ENCODE measurements around the gene HIVEP1. TPM values are rescaled to one million over a fixed set of nuclear protein-coding genes. Genes with fewer than 3 reads are reported as not detected.
A peak's percentile ranks its signal among the peaks of the same experiment; 100 is the strongest.

HIVEP1 gene
- total RNA-seq, 2 experiments from 2014 or later, result 43.2 to 43.8 TPM

- ChIA-PET CTCF (no interaction called here), POLR2A (no interaction called here)
- Mint-ChIP-seq H3K4me1 (ENCODE audit: low read depth) (peaks cover 11% of the 10 kb centered on the region), H3K27ac (no peak overlapping the region), H3K4me3 (no peak overlapping the region), H3K9me3 (no peaks in the 10 kb centered on the region), H3K27me3 (no peaks in the 10 kb centered on the region), H3K36me3 (no peaks in the 10 kb centered on the region)
- peak; percentile 43 for DNase-seq
- intact Hi-C loops (cut with micrococcal nuclease), result no loop called here
Observed at GRCh38 chr6:11975353-11975977, 36.6 kb upstream of the HIVEP1 start.

GRCh38 chr6:11976489-11976888 lies 35.6 kb upstream of the HIVEP1 start:
- Mint-ChIP-seq H3K4me3 (no peak overlapping the region), H3K4me1 (ENCODE audit: low read depth) (peaks cover 11% of the 10 kb centered on the region), H3K36me3 (no peaks in the 10 kb centered on the region), H3K27ac (no peak overlapping the region), H3K9me3 (no peaks in the 10 kb centered on the region), H3K27me3 (no peaks in the 10 kb centered on the region)
- intact Hi-C loops (cut with micrococcal nuclease), result no loop called here
- no peak for DNase-seq
- ChIA-PET POLR2A (no interaction called here), CTCF (no interaction called here)

- H3K27me3 Mint-ChIP-seq, result no peaks in the 10 kb centered on the region
- ChIA-PET CTCF (no interaction called here), POLR2A (no interaction called here)
- H3K4me3 Mint-ChIP-seq, result no peak overlapping the region
- no peak overlapping the region for H3K27ac Mint-ChIP-seq
- intact Hi-C loops (cut with micrococcal nuclease), result no loop called here
- H3K9me3 Mint-ChIP-seq, result no peaks in the 10 kb centered on the region
- peaks cover 11% of the 10 kb centered on the region for H3K4me1 Mint-ChIP-seq (ENCODE audit: low read depth)
- DNase-seq, result no peak
- no peaks in the 10 kb centered on the region for H3K36me3 Mint-ChIP-seq
Observed at GRCh38 chr6:11977193-11977592, 34.9 kb upstream of the HIVEP1 start.

GRCh38 chr6:11977738-11978137 lies 34.4 kb upstream of the HIVEP1 start:
- H3K27ac Mint-ChIP-seq, result no peak overlapping the region
- H3K9me3 Mint-ChIP-seq, result no peaks in the 10 kb centered on the region
- H3K27me3 Mint-ChIP-seq, result no peaks in the 10 kb centered on the region
- H3K4me3 Mint-ChIP-seq, result no peak overlapping the region
- CTCF ChIA-PET, result no interaction called here
- DNase-seq, result no peak
- POLR2A ChIA-PET, result no interaction called here
- intact Hi-C loops (cut with micrococcal nuclease), result no loop called here
- no peaks in the 10 kb centered on the region for H3K36me3 Mint-ChIP-seq
- H3K4me1 Mint-ChIP-seq (ENCODE audit: low read depth), result peaks cover 11% of the 10 kb centered on the region

DNA sequence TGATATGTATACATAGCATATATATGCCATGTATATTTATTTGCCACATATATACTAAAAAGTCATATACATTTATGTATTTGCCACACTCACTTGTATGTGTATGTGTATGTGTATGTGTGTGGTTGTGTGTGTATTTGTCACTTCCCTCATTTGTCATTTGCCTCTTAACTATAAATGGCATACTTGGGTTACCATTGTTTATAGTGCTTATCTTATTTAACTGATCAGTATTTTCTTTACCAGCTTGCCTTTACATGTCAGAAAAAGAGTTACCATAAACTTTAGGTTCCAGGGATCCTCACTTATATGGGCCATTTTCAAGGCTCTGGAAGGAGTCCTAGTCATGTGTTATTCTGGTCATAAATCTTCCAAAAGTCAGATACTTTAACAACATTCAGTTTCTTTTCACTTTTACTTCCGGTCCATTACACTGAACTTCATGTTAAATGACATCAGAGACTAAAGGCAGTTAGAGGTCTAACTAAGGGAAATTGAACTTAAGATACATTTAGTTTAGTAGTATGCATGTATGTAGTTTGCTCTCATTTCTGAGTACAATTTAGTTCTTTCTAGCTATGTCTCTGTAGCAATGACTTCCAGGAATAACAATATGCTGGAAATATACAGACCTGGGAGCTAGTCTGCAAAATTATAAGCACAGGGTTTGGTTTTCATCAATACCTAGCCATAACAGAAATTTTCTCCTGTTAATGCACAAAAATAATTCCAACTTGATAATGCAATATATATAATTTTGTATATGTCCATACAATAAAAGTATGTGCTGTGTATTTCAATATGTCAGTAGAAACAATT lies 33.7 kb upstream of the HIVEP1 start:
- H3K9me3 Mint-ChIP-seq, result no peaks in the 10 kb centered on the region
- POLR2A ChIA-PET, result interaction anchor here (0.9 kb wide), 1 partner anchor 31 kb away, joined by 3 read pairs; no protein-coding TSS in a partner anchor
- peaks cover 11% of the 10 kb centered on the region for H3K4me1 Mint-ChIP-seq (ENCODE audit: low read depth)
- H3K27ac Mint-ChIP-seq, result no peak overlapping the region
- no peaks in the 10 kb centered on the region for H3K27me3 Mint-ChIP-seq
- intact Hi-C loops (cut with micrococcal nuclease), result no loop called here
- H3K4me3 Mint-ChIP-seq, result no peak overlapping the region
- DNase-seq, result no peak
- CTCF ChIA-PET, result no interaction called here
- no peaks in the 10 kb centered on the region for H3K36me3 Mint-ChIP-seq

- Mint-ChIP-seq H3K4me3 (no peak overlapping the region), H3K9me3 (no peaks in the 10 kb centered on the region), H3K4me1 (ENCODE audit: low read depth) (peaks cover 10% of the 10 kb centered on the region), H3K27me3 (no peaks in the 10 kb centered on the region), H3K36me3 (no peaks in the 10 kb centered on the region), H3K27ac (no peak overlapping the region)
- DNase-seq, result no peak
- intact Hi-C loops (cut with micrococcal nuclease), result no loop called here
- ChIA-PET POLR2A (no interaction called here), CTCF (no interaction called here)
Observed at GRCh38 chr6:11979866-11980265, 32.2 kb upstream of the HIVEP1 start.

- Mint-ChIP-seq H3K4me1 (ENCODE audit: low read depth) (peaks cover under 1% of the 10 kb centered on the region), H3K27ac (no peak overlapping the region), H3K9me3 (no peaks in the 10 kb centered on the region), H3K4me3 (no peak overlapping the region), H3K27me3 (peaks cover 2% of the 10 kb centered on the region), H3K36me3 (no peaks in the 10 kb centered on the region)
- ChIA-PET POLR2A (no interaction called here), CTCF (no interaction called here)
- DNase-seq, result no peak
- intact Hi-C loops (cut with micrococcal nuclease), result no loop called here
Observed at GRCh38 chr6:11983306-11983705, 28.8 kb upstream of the HIVEP1 start.

DNA sequence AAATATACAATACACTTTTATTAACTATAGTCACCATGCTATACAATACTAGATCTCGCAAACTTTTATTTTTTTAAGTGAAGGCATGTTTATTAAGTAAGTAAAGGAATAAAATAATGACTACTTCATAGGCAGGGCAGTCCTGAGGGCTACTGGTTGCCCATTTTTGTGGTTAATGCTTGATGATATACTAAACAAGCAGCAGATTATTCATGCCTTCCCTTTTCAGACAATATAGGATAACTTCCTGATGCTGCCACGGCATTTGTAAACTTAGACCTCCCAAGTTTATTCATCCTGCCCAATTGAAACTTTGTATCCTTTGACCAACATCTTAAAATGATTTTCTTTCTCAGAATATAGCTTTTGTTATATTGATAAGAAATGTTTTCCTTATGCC lies 24.7 kb upstream of the HIVEP1 start:
- Mint-ChIP-seq H3K27ac (no peak overlapping the region), H3K4me3 (no peak overlapping the region), H3K36me3 (no peaks in the 10 kb centered on the region), H3K4me1 (ENCODE audit: low read depth) (no peaks in the 10 kb centered on the region), H3K9me3 (no peaks in the 10 kb centered on the region), H3K27me3 (peaks cover 2% of the 10 kb centered on the region)
- POLR2A ChIA-PET, result no interaction called here
- no peak for DNase-seq
- intact Hi-C loops (cut with micrococcal nuclease), result no loop called here
- CTCF ChIA-PET, result no interaction called here

DNA sequence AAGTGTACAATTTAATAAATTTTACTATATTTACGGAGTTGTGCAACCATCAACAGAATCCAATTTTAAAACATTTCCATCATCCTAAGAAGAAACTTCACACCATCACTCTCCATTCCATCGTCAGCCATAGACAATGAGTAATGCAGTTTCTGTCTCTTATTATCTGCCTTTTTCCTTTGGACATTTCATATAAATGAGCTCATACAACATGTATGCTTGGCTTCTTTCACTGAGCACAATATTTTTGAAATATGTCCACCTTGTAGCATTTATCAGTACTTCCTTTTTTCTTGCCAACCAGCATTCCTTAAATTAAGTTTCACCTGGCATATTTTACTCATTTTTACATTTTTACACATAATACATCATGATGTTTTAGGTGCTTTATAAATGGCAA lies 22.7 kb upstream of the HIVEP1 start:
- POLR2A ChIA-PET, result no interaction called here
- H3K9me3 Mint-ChIP-seq, result no peaks in the 10 kb centered on the region
- H3K4me3 Mint-ChIP-seq, result no peak overlapping the region
- no peaks in the 10 kb centered on the region for H3K36me3 Mint-ChIP-seq
- no peaks in the 10 kb centered on the region for H3K4me1 Mint-ChIP-seq (ENCODE audit: low read depth)
- CTCF ChIA-PET, result interaction anchor here (1.1 kb wide), 1 partner anchor 20 kb away, joined by 3 read pairs; no protein-coding TSS in a partner anchor
- intact Hi-C loops (cut with micrococcal nuclease), result no loop called here
- no peak overlapping the region for H3K27ac Mint-ChIP-seq
- DNase-seq, result no peak
- peaks cover 4% of the 10 kb centered on the region for H3K27me3 Mint-ChIP-seq

DNA sequence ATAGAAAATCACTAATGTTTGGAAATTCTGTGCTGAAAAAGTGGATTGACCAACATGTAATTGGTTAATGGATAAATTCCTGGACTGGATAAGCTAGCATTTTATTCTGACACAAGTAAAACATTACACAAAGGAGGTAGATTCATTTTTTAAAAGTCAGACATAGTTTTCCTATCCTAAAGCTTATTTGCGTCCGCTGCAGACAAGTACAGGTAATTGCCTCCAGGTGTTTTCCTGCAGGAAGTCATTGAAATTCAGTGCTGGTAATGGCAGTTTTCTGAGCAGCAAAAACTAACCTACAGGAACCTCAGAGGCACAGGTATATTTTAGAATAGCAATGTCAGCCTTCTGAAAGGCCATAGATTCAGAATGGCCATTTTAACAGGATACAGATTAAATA lies 20.0 kb upstream of the HIVEP1 start:
- no peaks in the 10 kb centered on the region for H3K9me3 Mint-ChIP-seq
- DNase-seq, result no peak
- no peak overlapping the region for H3K4me3 Mint-ChIP-seq
- ChIA-PET CTCF (interaction anchor here (0.6 to 1.1 kb wide), 2 partner anchors 220 to 335 kb away, joined by 3 read pairs; no protein-coding TSS in a partner anchor), POLR2A (no interaction called here)
- intact Hi-C loops (cut with micrococcal nuclease), result no loop called here
- H3K27ac Mint-ChIP-seq, result no peak overlapping the region
- no peaks in the 10 kb centered on the region for H3K36me3 Mint-ChIP-seq
- peaks cover 5% of the 10 kb centered on the region for H3K4me1 Mint-ChIP-seq (ENCODE audit: low read depth)
- peaks cover 3% of the 10 kb centered on the region for H3K27me3 Mint-ChIP-seq

DNA sequence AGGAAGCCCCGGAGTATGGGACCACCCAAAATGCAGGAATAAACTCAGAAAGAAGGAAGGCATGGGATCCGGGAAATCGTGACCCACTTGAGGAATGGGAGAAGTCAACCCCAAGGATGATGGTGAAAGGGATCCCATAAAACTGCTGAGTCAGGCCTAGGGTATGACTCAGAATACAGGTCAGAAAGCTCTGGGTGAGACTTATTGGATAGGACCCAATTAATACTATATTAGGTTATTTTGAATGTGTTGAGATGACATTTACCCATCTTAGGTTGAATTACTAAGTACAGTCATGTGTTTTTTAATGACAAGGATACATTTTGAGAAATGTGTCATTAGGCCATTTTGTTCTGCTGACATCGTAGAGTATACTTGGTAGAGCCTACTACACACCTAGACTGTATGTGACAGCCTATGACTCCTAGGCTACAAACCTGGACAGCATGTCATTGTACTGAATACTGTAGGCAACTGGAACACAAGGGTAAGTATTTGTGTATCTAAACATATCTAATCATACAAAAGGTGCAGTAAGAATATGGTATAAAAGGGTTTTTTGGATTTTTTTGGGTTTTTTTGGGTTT lies 17.1 kb upstream of the HIVEP1 start:
- Mint-ChIP-seq H3K36me3 (no peaks in the 10 kb centered on the region), H3K4me1 (ENCODE audit: low read depth) (peaks cover 5% of the 10 kb centered on the region), H3K9me3 (no peaks in the 10 kb centered on the region), H3K27me3 (peaks cover 3% of the 10 kb centered on the region), H3K27ac (no peak overlapping the region), H3K4me3 (no peak overlapping the region)
- intact Hi-C loops (cut with micrococcal nuclease), result no loop called here
- CTCF ChIA-PET, result interaction anchor here (1.0 kb wide), 1 partner anchor 53 kb away, joined by 3 read pairs; no protein-coding TSS in a partner anchor
- POLR2A ChIA-PET, result no interaction called here
- no peak for DNase-seq

DNA sequence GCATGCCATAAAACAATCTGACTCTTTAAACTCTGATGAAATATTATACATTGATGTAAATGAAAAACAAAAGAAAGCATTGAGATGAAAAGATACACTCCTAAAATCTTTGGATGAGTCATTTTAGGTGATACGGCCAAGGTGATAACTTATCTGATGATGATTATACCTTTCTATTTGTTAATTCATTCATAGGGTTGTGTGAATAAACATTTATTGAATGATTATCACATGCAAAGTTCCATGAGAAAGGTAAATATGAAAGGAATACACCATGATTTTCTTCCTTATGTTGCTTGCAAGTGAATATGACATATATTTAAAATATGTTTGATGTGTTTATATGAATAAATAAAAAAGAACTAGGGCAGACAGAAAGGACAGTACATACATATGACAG lies 15.4 kb upstream of the HIVEP1 start:
- Mint-ChIP-seq H3K9me3 (no peaks in the 10 kb centered on the region), H3K36me3 (no peaks in the 10 kb centered on the region), H3K4me3 (no peak overlapping the region), H3K27ac (no peak overlapping the region), H3K4me1 (ENCODE audit: low read depth) (peaks cover 15% of the 10 kb centered on the region), H3K27me3 (peaks cover 3% of the 10 kb centered on the region)
- DNase-seq, result no peak
- CTCF ChIA-PET, result no interaction called here
- POLR2A ChIA-PET, result no interaction called here
- intact Hi-C loops (cut with micrococcal nuclease), result no loop called here

DNA sequence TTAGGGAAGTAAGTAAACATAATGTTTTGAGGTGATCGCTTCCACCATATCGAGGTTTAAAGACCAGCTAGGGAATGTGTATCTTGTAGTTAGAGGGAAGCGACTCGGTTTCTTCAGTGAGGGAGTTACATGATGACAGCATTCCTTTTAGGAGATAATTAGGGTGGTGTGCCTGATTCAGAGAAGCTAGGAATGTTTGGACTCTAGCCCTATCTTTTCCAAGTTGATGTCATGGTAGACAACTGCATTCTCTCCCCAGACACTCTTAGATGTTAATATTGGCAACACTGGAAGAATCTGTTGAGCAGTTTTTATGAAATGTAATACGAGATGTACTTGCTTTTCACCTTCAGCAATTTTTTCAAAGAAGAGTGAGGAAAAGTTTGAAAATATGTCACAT lies 12.9 kb upstream of the HIVEP1 start:
- H3K4me1 Mint-ChIP-seq (ENCODE audit: low read depth), result peaks cover 16% of the 10 kb centered on the region
- ChIA-PET POLR2A (no interaction called here), CTCF (no interaction called here)
- no peak for DNase-seq
- no peaks in the 10 kb centered on the region for H3K27me3 Mint-ChIP-seq
- H3K4me3 Mint-ChIP-seq, result no peak overlapping the region
- intact Hi-C loops (cut with micrococcal nuclease), result no loop called here
- no peaks in the 10 kb centered on the region for H3K9me3 Mint-ChIP-seq
- no peaks in the 10 kb centered on the region for H3K36me3 Mint-ChIP-seq
- H3K27ac Mint-ChIP-seq, result no peak overlapping the region
